NCI-H2196 (cell line): ENCODE results near the gene REEP1.
"Not testable (repeated sequence)": the region's sequence is repeated elsewhere in the genome, so short reads cannot be mapped to it uniquely, and the experiment has no call there.

Experiments used
- DNase-seq: peaks from one replicate; lab custom pipeline; 2025; ENCODE audit not compliant: unreplicated experiment; lab: John Stamatoyannopoulos, UW

The REEP1 gene

GRCh38 chr2:86347401-86347800 lies 10.0 kb upstream of the REEP1 start:
- no peak for DNase-seq

- not testable (repeated sequence) for DNase-seq
Measured at GRCh38 chr2:86345783-86346370, 8.5 kb upstream of the REEP1 start.

GRCh38 chr2:86344404-86344803 lies 7.0 kb upstream of the REEP1 start:
- no peak for DNase-seq

GRCh38 chr2:86342488-86342887 lies 5.1 kb upstream of the REEP1 start:
- DNase-seq = no peak

- DNase-seq = peak; percentile 10
Measured at GRCh38 chr2:86341470-86341869, 4.0 kb upstream of the REEP1 start.

- DNase-seq = no peak
Measured at GRCh38 chr2:86338778-86339295, 1.4 kb upstream of the REEP1 start.

- DNase-seq = no peak
Measured at GRCh38 chr2:86336675-86337243, 667 bp downstream of the REEP1 start.

- no peak for DNase-seq
Measured at GRCh38 chr2:86335865-86336674, 1.4 kb downstream of the REEP1 start.

GRCh38 chr2:86333378-86333777 lies 4.0 kb downstream of the REEP1 start:
- no peak for DNase-seq

- DNase-seq = no peak
Measured at GRCh38 chr2:86332654-86333053, 4.8 kb downstream of the REEP1 start.

GRCh38 chr2:86331384-86331783 lies 6.0 kb downstream of the REEP1 start:
- no peak for DNase-seq

GRCh38 chr2:86330001-86330400 lies 7.4 kb downstream of the REEP1 start:
- DNase-seq = no peak

- DNase-seq = no peak
Measured at GRCh38 chr2:86323273-86324021, 14.0 kb downstream of the REEP1 start.

GRCh38 chr2:86319700-86320580 lies 17.5 kb downstream of the REEP1 start:
- DNase-seq = no peak

GRCh38 chr2:86315084-86315483 lies 22.3 kb downstream of the REEP1 start:
- no peak for DNase-seq

- no peak for DNase-seq
Measured at GRCh38 chr2:86314125-86314524, 23.3 kb downstream of the REEP1 start.

GRCh38 chr2:86313341-86313740 lies 24.1 kb downstream of the REEP1 start:
- DNase-seq = no peak

GRCh38 chr2:86311879-86312278 lies 25.5 kb downstream of the REEP1 start:
- no peak for DNase-seq

GRCh38 chr2:86309966-86310365 lies 27.5 kb downstream of the REEP1 start:
- DNase-seq = no peak

GRCh38 chr2:86308984-86309695 lies 28.3 kb downstream of the REEP1 start:
- DNase-seq = no peak
